SU-DHL-6 (cell line): ENCODE measurements around the gene HSPA12B.

Experiments used
- H2AFZ ChIP-seq: fragments of 200-600 bp; sonication (generic); 2 replicates; pipeline ENCODE4 v1.6.1; 2014; ENCODE audit warnings: low read depth, mild to moderate bottlenecking, moderate library complexity, mixed read lengths, antibody characterized with exemption, low read length; ENCODE audit not compliant: severe bottlenecking
- H3F3A ChIP-seq: fragments of 200-600 bp; shearing (Covaris generic); 2 replicates; pipeline ENCODE4 v1.6.0; 2016; ENCODE audit warnings: antibody characterized with exemption, mild to moderate bottlenecking; ENCODE audit not compliant: insufficient read depth
- H3K27ac ChIP-seq: fragments of 200-600 bp; sonication (generic); 2 replicates; pipeline ENCODE4 v1.5.1; 2016; ENCODE audit warnings: low read depth, mild to moderate bottlenecking, low read length, moderate library complexity, mixed read lengths
- H3K27me3 ChIP-seq: fragments of 200-600 bp; sonication (generic), shearing (Covaris generic); 2 replicates; pipeline ENCODE4 v1.6.0; 2014; ENCODE audit warnings: mild to moderate bottlenecking, low read length
- H3K36me3 ChIP-seq: fragments of 200-600 bp; sonication (generic); 2 replicates; pipeline ENCODE4 v1.6.1; 2014; ENCODE audit warnings: mild to moderate bottlenecking, low read length, mixed read lengths
- H3K4me2 ChIP-seq: fragments of 300-600, 200-600 bp; shearing (Covaris generic), sonication (generic); 2 replicates; pipeline ENCODE4 v1.6.0; 2014; ENCODE audit warnings: low read length, low read depth, mild to moderate bottlenecking; ENCODE audit not compliant: poor library complexity, severe bottlenecking
- H3K4me3 ChIP-seq: fragments of 200-600 bp; sonication (generic); 2 replicates; pipeline ENCODE4 v1.5.1; 2014; ENCODE audit warnings: antibody characterized with exemption, low read length, mild to moderate bottlenecking, mixed read lengths; ENCODE audit not compliant: insufficient read depth, poor library complexity, severe bottlenecking
- H3K79me2 ChIP-seq: fragments of 200-600 bp; sonication (generic); 2 replicates; pipeline ENCODE4 v1.6.1; 2014; ENCODE audit warnings: mild to moderate bottlenecking, low read length, moderate library complexity; ENCODE audit not compliant: insufficient read depth
- H3K9ac ChIP-seq: fragments of 200-600 bp; sonication (generic); 2 replicates; pipeline ENCODE4 v1.7.0; 2014; ENCODE audit warnings: mild to moderate bottlenecking, low read length
- H3K9me2 ChIP-seq: fragments of 200-600 bp; sonication (generic); replicated peaks from 2 replicates; pipeline ENCODE4 v1.6.1; 2014; ENCODE audit warnings: low read length; ENCODE audit not compliant: insufficient read depth
- H3K9me3 ChIP-seq: fragments of 200-600 bp; sonication (generic); 2 replicates; pipeline ENCODE4 v1.6.1; 2014; ENCODE audit warnings: low read length, mixed read lengths; ENCODE audit not compliant: insufficient read depth
- H4K20me1 ChIP-seq: fragments of 200-600 bp; sonication (generic); 2 replicates; pipeline ENCODE4 v1.6.1; 2014; ENCODE audit warnings: low read depth, mild to moderate bottlenecking, antibody characterized with exemption, low read length, moderate library complexity, mixed read lengths
- EZH2phosphoT487 ChIP-seq: fragments of 200-600 bp; sonication (generic), shearing (Covaris generic); conservative IDR thresholded peaks from 2 replicates; pipeline ENCODE4 v1.6.1; 2018; ENCODE audit warnings: mild to moderate bottlenecking, antibody characterized with exemption, low read length, moderate library complexity, mixed read lengths
- TF ChIP-seq, protein P1 (sequence below): fragments of 200-600 bp; sonication (generic); IDR thresholded peaks from one replicate; pipeline ENCODE4 v1.5.1; 2017; ENCODE audit warnings: antibody characterized with exemption, mild to moderate bottlenecking, low read length, moderate library complexity; ENCODE audit not compliant: insufficient read depth, poor library complexity, severe bottlenecking

HSPA12B gene

DNA sequence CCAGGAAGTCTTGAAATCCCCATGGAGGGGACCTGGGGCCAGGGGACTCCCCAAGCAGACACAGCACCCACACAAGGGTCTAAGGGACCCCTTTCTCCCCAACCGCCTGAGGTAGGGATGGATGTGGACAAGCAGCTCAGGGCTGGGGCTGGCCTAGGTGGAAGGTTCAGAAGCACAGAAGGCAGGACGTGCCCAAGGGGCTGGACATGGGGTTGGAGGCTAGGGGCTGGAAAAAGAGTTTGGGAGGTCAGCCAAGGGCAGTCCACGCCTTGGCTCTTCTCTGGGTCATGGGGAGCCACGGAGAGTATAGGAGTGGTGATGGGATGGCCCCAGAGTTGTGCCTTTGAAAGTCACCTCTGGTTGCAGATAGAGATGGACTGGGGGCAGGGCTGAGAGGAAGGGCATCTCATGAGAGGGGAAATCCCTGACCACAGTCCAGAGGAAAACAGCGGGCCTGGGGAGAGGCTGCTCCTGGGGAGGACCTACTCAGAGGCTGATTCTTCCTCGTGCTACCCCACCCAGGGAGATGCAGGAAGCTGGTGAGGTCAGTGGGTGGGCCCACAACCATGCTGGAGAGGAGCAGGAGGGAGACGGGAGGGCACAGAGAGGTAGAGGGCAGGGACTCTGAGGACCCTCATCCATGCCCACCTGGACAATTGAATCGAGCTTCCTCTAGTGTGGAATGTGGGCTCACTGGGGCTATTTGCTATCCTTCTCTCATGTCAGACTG lies 2.5 kb upstream of the HSPA12B start:
- H3K36me3 ChIP-seq = no peaks in the 10 kb centered on the region
- no peaks in the 10 kb centered on the region for H3K27me3 ChIP-seq
- H4K20me1 ChIP-seq = no peaks in the 10 kb centered on the region
- no peak overlapping the region for H3K9ac ChIP-seq
- no peaks in the 10 kb centered on the region for H3F3A ChIP-seq
- no peak for TF ChIP-seq EZH2phosphoT487
- TF ChIP-seq, protein P1, sequence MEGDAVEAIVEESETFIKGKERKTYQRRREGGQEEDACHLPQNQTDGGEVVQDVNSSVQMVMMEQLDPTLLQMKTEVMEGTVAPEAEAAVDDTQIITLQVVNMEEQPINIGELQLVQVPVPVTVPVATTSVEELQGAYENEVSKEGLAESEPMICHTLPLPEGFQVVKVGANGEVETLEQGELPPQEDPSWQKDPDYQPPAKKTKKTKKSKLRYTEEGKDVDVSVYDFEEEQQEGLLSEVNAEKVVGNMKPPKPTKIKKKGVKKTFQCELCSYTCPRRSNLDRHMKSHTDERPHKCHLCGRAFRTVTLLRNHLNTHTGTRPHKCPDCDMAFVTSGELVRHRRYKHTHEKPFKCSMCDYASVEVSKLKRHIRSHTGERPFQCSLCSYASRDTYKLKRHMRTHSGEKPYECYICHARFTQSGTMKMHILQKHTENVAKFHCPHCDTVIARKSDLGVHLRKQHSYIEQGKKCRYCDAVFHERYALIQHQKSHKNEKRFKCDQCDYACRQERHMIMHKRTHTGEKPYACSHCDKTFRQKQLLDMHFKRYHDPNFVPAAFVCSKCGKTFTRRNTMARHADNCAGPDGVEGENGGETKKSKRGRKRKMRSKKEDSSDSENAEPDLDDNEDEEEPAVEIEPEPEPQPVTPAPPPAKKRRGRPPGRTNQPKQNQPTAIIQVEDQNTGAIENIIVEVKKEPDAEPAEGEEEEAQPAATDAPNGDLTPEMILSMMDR = no peak
- no peak overlapping the region for H3K4me3 ChIP-seq
- no peaks in the 10 kb centered on the region for H3K79me2 ChIP-seq
- no peak overlapping the region for H3K4me2 ChIP-seq
- no peaks in the 10 kb centered on the region for H3K9me2 ChIP-seq
- no peak overlapping the region for H3K27ac ChIP-seq
- H3K9me3 ChIP-seq = no peaks in the 10 kb centered on the region
- no peak overlapping the region for H2AFZ ChIP-seq

DNA sequence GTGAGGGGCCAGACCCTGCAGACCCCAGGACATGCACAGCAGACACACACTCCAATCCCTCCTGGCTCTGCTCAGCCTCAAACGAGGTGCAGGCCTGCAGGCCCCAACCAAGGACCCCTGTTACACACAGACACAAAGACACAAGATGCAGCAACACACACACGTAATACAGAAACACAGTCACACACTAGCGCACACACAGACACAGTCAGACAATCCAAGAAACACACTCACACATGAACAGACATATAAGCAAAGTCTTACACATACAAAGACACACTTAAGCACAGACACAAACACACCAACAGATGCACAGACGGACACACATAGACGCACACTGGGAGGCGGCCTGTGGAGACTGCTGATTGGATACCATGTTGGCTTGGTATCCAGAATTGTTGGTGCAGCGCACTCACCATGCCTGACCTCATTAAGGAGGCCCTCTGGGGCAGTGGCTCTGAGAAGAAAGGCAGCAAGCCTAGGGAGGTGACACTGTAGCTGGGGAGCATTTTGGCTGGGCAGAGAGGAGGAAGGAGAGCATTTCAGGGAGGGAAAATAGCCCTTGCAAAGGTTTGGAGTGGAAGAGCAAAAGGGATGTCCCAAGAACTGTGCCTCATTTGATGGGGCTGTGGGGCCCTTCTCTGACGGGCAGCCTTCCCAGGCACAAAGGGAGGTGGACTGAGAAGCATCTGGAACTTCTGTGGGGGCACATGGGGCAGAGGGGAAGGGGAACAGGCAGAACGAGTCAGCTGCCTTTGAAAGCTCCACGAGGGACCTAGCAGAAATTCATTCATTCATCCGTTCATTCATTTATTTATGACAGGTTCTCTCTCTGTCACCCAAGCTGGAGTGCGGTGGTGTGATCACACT lies 1.4 kb upstream of the HSPA12B start:
- Histone ChIP-seq H2AFZ (no peak overlapping the region), H3K9me3 (no peaks in the 10 kb centered on the region), H3F3A (no peaks in the 10 kb centered on the region), H3K9me2 (no peaks in the 10 kb centered on the region), H3K9ac (no peak overlapping the region), H3K27me3 (no peaks in the 10 kb centered on the region), H3K4me2 (no peak overlapping the region), H4K20me1 (no peaks in the 10 kb centered on the region), H3K79me2 (no peaks in the 10 kb centered on the region), H3K36me3 (no peaks in the 10 kb centered on the region), H3K4me3 (no peak overlapping the region), H3K27ac (no peak overlapping the region)
- TF ChIP-seq EZH2phosphoT487 = no peak
- TF ChIP-seq, protein P1 = no peak

DNA sequence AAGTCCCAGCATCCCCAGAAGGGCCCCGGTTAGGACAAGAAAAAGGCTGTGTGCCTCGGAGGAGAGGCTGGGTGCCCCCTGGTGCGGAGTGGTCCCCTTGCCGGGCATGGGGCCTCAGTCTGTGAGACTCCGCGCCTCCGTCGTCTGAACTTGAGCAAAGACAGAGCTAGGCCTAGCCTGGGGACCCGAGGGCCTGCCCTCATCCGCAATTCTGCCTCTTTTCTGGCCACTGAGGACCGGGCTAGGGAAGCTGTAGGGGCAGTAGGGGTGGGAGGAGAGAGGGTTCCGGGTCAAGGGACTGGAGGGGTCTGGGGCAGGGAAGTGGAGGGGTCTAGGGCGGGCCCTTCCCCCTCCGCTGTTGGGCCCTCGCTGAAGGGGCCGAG lies 550 bp upstream of the HSPA12B start:
- no peak overlapping the region for H3K4me2 ChIP-seq
- no peak overlapping the region for H3K9ac ChIP-seq
- H3F3A ChIP-seq = no peaks in the 10 kb centered on the region
- no peaks in the 10 kb centered on the region for H3K27me3 ChIP-seq
- H3K27ac ChIP-seq = no peak overlapping the region
- H3K36me3 ChIP-seq = no peaks in the 10 kb centered on the region
- H3K9me2 ChIP-seq = no peaks in the 10 kb centered on the region
- no peak overlapping the region for H3K4me3 ChIP-seq
- H2AFZ ChIP-seq = no peak overlapping the region
- H3K9me3 ChIP-seq = no peaks in the 10 kb centered on the region
- H3K79me2 ChIP-seq = no peaks in the 10 kb centered on the region
- no peaks in the 10 kb centered on the region for H4K20me1 ChIP-seq
- TF ChIP-seq EZH2phosphoT487 = no peak
- TF ChIP-seq, protein P1 = no peak
